Effector memory CD4-positive, alpha-beta T cell (primary cell): ENCODE results near the gene CDK17.

Experiments
- DNase-seq, 3 donors: peaks; one replicate each; pipeline ENCODE4 v3.0.0-alpha.2; 2020
- H3K27ac ChIP-seq: 2 replicates; pipeline ENCODE4 v1.7.0; 2013; ENCODE audit warnings: mild to moderate bottlenecking, low read length, moderate library complexity; ENCODE audit not compliant: insufficient read depth, poor library complexity, severe bottlenecking
- H3K27me3 ChIP-seq: replicated peaks from 2 replicates; pipeline ENCODE4 v1.7.0; 2013; ENCODE audit warnings: mild to moderate bottlenecking, low read length; ENCODE audit not compliant: insufficient read depth, control insufficient read depth, poor library complexity, severe bottlenecking
- H3K36me3 ChIP-seq: 2 replicates; pipeline ENCODE4 v1.7.0; 2013; ENCODE audit warnings: mild to moderate bottlenecking, low read length, moderate library complexity; ENCODE audit not compliant: control insufficient read depth, insufficient read depth
- H3K4me1 ChIP-seq: 2 replicates; pipeline ENCODE4 v1.7.0; 2013; ENCODE audit warnings: low read length, mild to moderate bottlenecking; ENCODE audit not compliant: control insufficient read depth, insufficient read depth, poor library complexity, severe bottlenecking
- H3K4me3 ChIP-seq: 2 replicates; pipeline ENCODE4 v1.7.0; 2013; ENCODE audit warnings: low read length, low read depth, mild to moderate bottlenecking; ENCODE audit not compliant: insufficient read depth, poor library complexity, severe bottlenecking
- H3K9me3 ChIP-seq: 2 replicates; pipeline ENCODE4 v1.7.0; 2013; ENCODE audit warnings: mild to moderate bottlenecking, low read length, moderate library complexity; ENCODE audit not compliant: control insufficient read depth
- total RNA-seq, 3 donors: gene quantifications; one replicate each; lab custom pipeline; 2026; lab: John Stamatoyannopoulos, UW

CDK17 gene
- total RNA-seq: 165 to 230 (median 183) reads per million in 3 donors

DNA sequence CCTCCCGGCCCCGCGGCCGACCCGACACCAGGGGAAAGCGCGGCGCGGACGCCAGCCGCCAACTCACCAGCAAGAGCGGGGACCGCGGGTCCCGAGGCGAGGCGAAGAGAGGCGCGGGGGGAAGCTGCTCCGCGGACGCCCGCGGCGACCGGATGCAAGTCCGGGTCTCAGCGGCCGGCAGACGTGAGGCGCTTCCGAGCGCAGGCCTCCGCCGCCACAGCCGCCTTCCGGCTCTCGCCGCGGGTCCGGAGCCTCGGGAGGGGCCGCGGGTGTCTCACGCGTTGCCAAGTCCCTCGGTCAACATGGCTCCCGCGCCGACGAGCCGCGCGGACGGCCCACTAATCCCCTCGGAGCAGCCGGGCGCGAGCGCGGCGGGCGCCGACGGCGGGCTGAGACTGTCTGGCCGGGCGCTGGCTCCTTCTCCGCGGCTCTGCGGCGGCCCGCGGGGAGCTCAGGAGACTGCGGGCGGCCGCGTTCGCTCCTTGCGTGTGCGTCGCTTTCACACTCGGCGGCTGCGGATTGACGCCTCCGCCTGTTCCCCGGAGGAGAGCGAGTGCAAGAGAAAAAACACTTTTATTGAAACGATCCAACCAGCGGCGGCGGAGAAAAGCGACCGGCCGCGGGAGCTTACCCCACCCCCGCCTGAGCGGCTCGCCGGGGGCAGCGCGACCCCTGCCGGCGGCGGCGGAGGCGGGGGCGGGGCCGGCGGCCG lies at the start of gene CDK17:
TSS of gene CDK17 (minus strand) at position 521 of the 712 bp plus-strand sequence. CDS start 65,603 bp downstream, outside the sequence.
- Histone ChIP-seq H3K36me3 (no peaks in the 10 kb centered on the region), H3K9me3 (no peaks in the 10 kb centered on the region), H3K4me1 (peaks cover 24% of the 10 kb centered on the region), H3K27ac (peak within 1 kb of the TSS; percentile 99), H3K4me3 (peak within 1 kb of the TSS; percentile 87), H3K27me3 (no peaks in the 10 kb centered on the region)
- peak; percentile 85 to 89 (median 86) for DNase-seq

DNA sequence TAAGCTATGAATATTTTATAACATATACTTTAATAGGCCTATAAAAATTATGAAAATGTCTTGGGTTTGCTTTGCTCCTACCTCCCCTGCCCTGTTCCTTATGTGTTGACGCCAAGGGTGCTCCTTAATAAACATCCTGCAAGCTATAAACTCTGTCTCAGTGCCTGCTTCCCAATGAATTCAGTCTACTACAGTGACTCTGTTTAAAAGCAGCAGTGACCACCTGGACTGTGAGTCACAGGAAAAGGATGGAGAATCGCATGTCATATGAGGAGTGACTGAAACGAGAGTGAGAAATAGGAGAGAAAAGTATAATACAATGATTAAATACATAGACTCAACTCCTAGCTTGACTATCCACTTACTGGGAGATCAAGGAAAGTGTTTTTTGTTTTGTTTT lies 48.1 kb upstream of the CDK17 start:
- no peak for DNase-seq
- H3K36me3 ChIP-seq: no peaks in the 10 kb centered on the region
- H3K4me3 ChIP-seq: no peak overlapping the region
- no peaks in the 10 kb centered on the region for H3K9me3 ChIP-seq
- no peaks in the 10 kb centered on the region for H3K27me3 ChIP-seq
- H3K4me1 ChIP-seq: peaks cover 21% of the 10 kb centered on the region
- H3K27ac ChIP-seq: no peak overlapping the region

DNA sequence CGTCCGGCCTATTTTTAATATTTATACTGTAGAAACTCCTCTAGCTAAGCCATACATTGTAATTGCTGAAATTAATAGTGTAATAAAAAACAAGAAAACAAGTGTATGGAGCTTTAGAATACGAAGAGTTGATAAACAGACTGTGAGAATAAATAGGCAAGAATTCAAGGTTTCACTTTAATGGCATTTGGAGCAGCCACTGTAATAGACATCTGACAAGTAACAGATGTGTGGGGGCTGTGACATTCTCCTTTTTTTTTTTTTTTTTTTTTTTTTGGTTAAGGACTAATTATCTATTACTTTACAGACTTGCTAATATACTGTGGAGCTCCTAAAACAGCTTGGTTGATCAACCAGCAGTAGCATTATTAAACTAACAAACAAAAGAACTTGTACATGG lies 47.0 kb upstream of the CDK17 start:
- Histone ChIP-seq H3K4me3 (no peak overlapping the region), H3K9me3 (no peaks in the 10 kb centered on the region), H3K27me3 (no peaks in the 10 kb centered on the region), H3K4me1 (peaks cover 21% of the 10 kb centered on the region), H3K36me3 (no peaks in the 10 kb centered on the region), H3K27ac (no peak overlapping the region)
- no peak for DNase-seq

DNA sequence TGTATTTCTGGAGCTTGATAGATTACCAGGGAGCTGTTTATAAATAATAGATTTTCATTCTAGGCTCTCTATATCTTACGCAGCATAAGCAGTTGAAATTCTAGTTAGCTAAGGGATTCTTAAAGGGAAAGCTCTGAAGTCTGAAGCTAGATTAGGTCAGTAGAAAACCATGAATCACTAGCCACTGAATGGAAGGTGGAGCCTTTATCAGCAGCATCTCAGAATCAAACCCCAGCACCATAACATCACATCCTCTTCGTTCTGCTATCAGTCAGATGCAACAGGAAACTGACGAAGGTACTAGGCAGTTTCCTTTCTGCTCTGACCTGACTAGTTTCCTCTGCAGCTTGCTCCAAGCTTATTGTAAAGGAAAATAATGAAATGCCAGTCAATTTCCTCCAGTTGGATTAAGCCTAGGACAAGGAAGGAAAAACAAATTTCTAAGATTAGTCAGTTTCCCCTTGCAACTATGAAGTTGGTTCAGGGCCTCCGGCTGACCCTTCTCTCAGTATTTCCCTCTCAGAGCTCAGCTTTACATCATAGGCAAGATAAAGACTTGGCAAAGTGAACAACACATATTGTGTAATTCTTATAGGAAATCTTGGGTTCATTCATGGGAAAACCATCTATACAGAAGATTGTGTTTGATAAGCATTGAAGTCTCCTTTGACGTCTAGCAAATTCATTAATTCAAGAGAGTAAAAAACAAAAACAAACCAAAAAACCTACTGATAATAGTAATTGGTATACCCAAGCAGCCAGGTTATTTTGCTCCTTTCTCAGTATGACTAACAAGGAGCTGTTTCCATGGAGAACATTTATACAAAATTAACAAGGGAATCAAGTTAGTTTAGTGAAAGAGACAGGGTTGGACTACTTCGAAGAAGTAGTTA lies 45.7 kb upstream of the CDK17 start:
- Histone ChIP-seq H3K36me3 (no peaks in the 10 kb centered on the region), H3K9me3 (no peaks in the 10 kb centered on the region), H3K4me1 (peaks cover 21% of the 10 kb centered on the region), H3K27ac (peak overlapping the region; percentile 77), H3K4me3 (no peak overlapping the region), H3K27me3 (no peaks in the 10 kb centered on the region)
- DNase-seq: peak; percentile 45 to 60 (median 56)

DNA sequence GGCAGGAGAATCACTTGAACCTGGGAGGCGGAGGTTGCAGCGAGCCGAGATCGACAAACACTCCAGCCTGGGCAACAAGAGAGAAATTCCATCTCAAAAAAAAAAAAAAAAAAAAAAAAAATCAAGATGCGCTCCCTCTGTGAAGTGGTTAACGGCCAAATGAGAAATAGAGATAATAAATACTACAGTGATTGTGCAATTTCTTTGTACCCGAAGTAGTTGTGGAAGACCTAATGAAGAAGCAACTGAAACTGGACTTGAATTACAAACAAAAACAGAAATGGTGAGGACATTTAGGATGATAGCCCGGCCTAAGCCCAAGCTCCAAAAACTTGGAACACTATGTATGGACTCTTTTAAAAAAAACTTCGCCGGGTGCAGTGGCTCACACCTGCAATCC lies 44.2 kb upstream of the CDK17 start:
- Histone ChIP-seq H3K27me3 (no peaks in the 10 kb centered on the region), H3K4me1 (peaks cover 21% of the 10 kb centered on the region), H3K4me3 (no peak overlapping the region), H3K27ac (no peak overlapping the region), H3K9me3 (no peaks in the 10 kb centered on the region), H3K36me3 (no peaks in the 10 kb centered on the region)
- DNase-seq: no peak

DNA sequence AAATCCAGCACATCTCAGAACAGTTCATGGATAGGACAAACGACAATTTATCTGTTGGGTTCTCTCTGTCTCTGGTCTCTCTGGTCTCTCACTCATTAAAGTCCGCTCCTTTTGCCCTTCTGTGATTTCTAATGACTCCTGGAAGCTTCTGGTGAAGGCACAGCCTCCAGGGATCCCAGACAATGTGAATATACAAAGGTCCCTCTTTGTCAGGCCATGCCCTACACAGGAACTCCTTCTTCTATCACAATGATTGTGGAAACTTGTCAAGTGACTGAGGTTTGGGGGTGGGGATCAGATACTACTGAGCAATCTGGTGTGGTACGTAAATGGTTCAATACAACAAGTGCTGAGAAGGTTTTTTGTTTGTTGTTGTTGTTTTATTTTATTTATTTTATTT lies 42.7 kb upstream of the CDK17 start:
- H3K4me3 ChIP-seq: no peak overlapping the region
- H3K9me3 ChIP-seq: no peaks in the 10 kb centered on the region
- peaks cover 21% of the 10 kb centered on the region for H3K4me1 ChIP-seq
- no peaks in the 10 kb centered on the region for H3K27me3 ChIP-seq
- no peak overlapping the region for H3K27ac ChIP-seq
- no peaks in the 10 kb centered on the region for H3K36me3 ChIP-seq
- no peak for DNase-seq

DNA sequence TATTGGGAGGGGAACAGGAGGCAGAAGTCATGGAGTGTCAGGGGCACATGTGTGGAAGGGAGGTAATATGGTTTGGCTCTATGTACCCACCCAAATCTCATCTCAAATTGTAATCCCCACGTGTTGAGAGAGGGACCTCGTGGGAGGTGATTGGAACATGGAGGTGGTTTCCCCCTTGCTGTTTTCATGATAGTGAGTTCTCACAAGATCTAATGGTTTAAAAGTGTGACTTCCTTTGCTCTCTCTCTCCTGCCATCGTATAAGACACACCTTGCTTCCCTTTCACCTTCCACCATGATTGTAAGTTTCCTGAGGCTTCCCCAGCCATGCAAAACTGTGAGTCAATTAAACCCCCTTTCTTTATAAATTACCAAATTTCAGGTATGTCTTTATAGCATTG lies 41.6 kb upstream of the CDK17 start:
- Histone ChIP-seq H3K4me1 (peaks cover 16% of the 10 kb centered on the region), H3K9me3 (no peaks in the 10 kb centered on the region), H3K36me3 (no peaks in the 10 kb centered on the region), H3K27ac (no peak overlapping the region), H3K27me3 (no peaks in the 10 kb centered on the region), H3K4me3 (no peak overlapping the region)
- no peak for DNase-seq

DNA sequence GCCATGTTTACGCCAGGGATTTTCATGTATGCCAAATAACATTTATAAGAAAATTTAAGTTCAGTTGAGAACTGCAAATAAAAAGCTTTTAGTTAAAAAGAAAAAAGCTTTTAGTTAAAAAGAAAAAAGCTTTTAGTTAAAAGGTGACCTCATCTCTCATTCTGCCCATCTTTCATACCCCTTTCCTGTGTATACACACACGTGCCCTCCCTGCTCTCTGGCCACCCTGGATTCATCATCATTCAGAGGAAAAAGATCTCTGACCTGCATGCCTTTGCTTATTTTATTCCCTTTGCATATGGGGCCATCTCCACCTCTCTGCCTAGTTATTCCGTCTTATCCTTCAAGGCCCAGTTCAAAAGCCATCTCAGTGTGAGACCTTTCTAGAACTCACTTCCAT lies 38.1 kb upstream of the CDK17 start:
- H3K27ac ChIP-seq: no peak overlapping the region
- no peak for DNase-seq
- no peak overlapping the region for H3K4me3 ChIP-seq
- H3K36me3 ChIP-seq: no peaks in the 10 kb centered on the region
- H3K9me3 ChIP-seq: no peaks in the 10 kb centered on the region
- peaks cover 11% of the 10 kb centered on the region for H3K4me1 ChIP-seq
- H3K27me3 ChIP-seq: no peaks in the 10 kb centered on the region

DNA sequence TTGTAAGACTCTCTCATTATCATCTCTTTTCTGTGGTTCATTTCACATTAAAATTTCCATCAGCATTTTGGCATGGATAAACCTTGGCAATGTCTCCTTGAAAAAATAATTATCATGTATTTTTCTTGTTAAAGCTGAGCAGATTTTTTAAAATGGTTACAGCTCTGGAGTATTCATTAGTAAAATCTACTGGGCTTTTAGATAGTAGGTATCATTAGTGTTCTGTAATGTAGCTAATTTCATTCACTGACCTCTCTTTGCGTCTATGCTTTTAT lies 36.9 kb upstream of the CDK17 start:
- no peak overlapping the region for H3K27ac ChIP-seq

More for the DNA sequence above, 36.9 kb upstream of the CDK17 start:
- DNase-seq: no peak
- Histone ChIP-seq H3K4me1 (peaks cover 11% of the 10 kb centered on the region), H3K36me3 (no peaks in the 10 kb centered on the region), H3K27me3 (no peaks in the 10 kb centered on the region), H3K9me3 (no peaks in the 10 kb centered on the region), H3K4me3 (no peak overlapping the region)
